Keratinocyte (primary cell): Measurements from ENCODE around the gene FAM114A1. TPM values are rescaled to one million over a fixed set of nuclear protein-coding genes. Genes with fewer than 3 reads are reported as not detected.

Experiments
- DNase-seq: peaks from one replicate; pipeline ENCODE4 v3.0.0-alpha.2; 2011; ENCODE audit warnings: low read depth, missing footprints, low spot score
- FAIRE-seq: peaks from 2 replicates; lab custom pipeline; 2011; peaks lifted over from hg19 to GRCh38; lab: Jason Lieb, UNC
- H2AFZ ChIP-seq: 2 replicates; pipeline ENCODE4 v1.6.0; 2012; ENCODE audit warnings: low read length, control low read depth, inconsistent platforms; ENCODE audit not compliant: control insufficient read depth
- H3K27ac ChIP-seq: 2 replicates; pipeline ENCODE4 v1.5.1; 2011; ENCODE audit warnings: low read length; ENCODE audit not compliant: control insufficient read depth, insufficient read depth
- H3K27me3 ChIP-seq: 3 replicates; pipeline ENCODE4 v1.6.0; 2011; ENCODE audit warnings: low read length; ENCODE audit not compliant: control insufficient read depth, insufficient read depth; ENCODE audit errors: extremely low read depth
- H3K36me3 ChIP-seq, 2 experiments: 2 replicates in 1 of 2; 3 replicates in 1 of 2; pipeline ENCODE4 v1.5.1; 2011; ENCODE audit warnings: low read length in 2 of 2, mild to moderate bottlenecking in 1 of 2; ENCODE audit not compliant: control insufficient read depth in 2 of 2, insufficient read depth in 2 of 2; ENCODE audit errors: extremely low read depth in 1 of 2
- H3K4me1 ChIP-seq: 3 replicates; pipeline ENCODE4 v1.5.1; 2011; ENCODE audit warnings: low read length; ENCODE audit not compliant: control insufficient read depth, insufficient read depth; ENCODE audit errors: extremely low read depth
- H3K4me2 ChIP-seq: 3 replicates; pipeline ENCODE4 v1.6.0; 2011; ENCODE audit warnings: low read depth, low read length; ENCODE audit not compliant: control insufficient read depth, insufficient read depth; ENCODE audit errors: extremely low read depth
- H3K4me3 ChIP-seq, 3 experiments: fragments of 200-600 bp in 1 of 3; sonication (generic) in 1 of 3; 2 replicates in 2 of 3; 3 replicates in 1 of 3; pipeline ENCODE4 v1.5.1; 2011 to 2016; ENCODE audit warnings: low read length in 3 of 3, mild to moderate bottlenecking in 3 of 3, control low read depth in 2 of 3, inconsistent platforms in 1 of 3, low read depth in 1 of 3, mixed read lengths in 1 of 3, mixed run types in 1 of 3, moderate library complexity in 1 of 3; ENCODE audit not compliant: control insufficient read depth in 2 of 3, insufficient read depth in 2 of 3; ENCODE audit errors: extremely low read depth in 1 of 3
- H3K79me2 ChIP-seq: 2 replicates; pipeline ENCODE4 v1.6.0; 2012; ENCODE audit warnings: low read length; ENCODE audit not compliant: control insufficient read depth, insufficient read depth
- H3K9ac ChIP-seq: 3 replicates; pipeline ENCODE4 v1.6.0; 2011; ENCODE audit warnings: low read length; ENCODE audit not compliant: control insufficient read depth, insufficient read depth; ENCODE audit errors: extremely low read depth
- H3K9me1 ChIP-seq: 3 replicates; pipeline ENCODE4 v1.6.0; 2011; ENCODE audit warnings: low read length; ENCODE audit not compliant: control insufficient read depth, insufficient read depth; ENCODE audit errors: extremely low read depth
- H3K9me3 ChIP-seq: 2 replicates; pipeline ENCODE4 v1.5.1; 2012; ENCODE audit warnings: low read depth, low read length; ENCODE audit not compliant: control insufficient read depth
- H4K20me1 ChIP-seq: 3 replicates; pipeline ENCODE4 v1.6.0; 2011; ENCODE audit warnings: low read length; ENCODE audit not compliant: control insufficient read depth, insufficient read depth; ENCODE audit errors: extremely low read depth
- CTCF ChIP-seq, 3 experiments: IDR thresholded peaks in 1 of 3; conservative IDR thresholded peaks in 1 of 3; optimal IDR thresholded peaks in 1 of 3; 2 replicates in 2 of 3; 3 replicates in 1 of 3; pipeline versions ENCODE3 to v1.5.1; 2011; ENCODE audit warnings: low read length in 3 of 3, mild to moderate bottlenecking in 3 of 3, moderate library complexity in 2 of 3, control low read depth in 1 of 3, inconsistent platforms in 1 of 3; ENCODE audit not compliant: insufficient read depth in 2 of 3; ENCODE audit errors: extremely low read depth in 1 of 3
- EZH2 ChIP-seq: IDR thresholded peaks from one replicate; pipeline ENCODE4 v1.6.1; 2012; ENCODE audit warnings: inconsistent platforms, mild to moderate bottlenecking, low read length, moderate library complexity
- dilution Hi-C: fragments of 300-500 bp; cut with MboI; formaldehyde crosslinking; loops from one replicate; pipeline ENCODE4 v1.7.0; 2020; ENCODE audit warnings: low sequenced_read_pairs; ENCODE audit not compliant: extremely low pct_ligation_motif_present
- polyA plus RNA-seq, 5 experiments: library from polyadenylated mRNA; depleted of rRNA in 3 of 5; stranded (reverse) in 3 of 5; stranded (forward) in 1 of 5; unstranded in 1 of 5; fragments of >200 nt; gene quantifications; 1 replicate in 1 of 5; 2 replicates in 3 of 5; 3 replicates in 1 of 5; pipeline versions ENCODE4 v1.2.1 to v1.2.3, GENCODE V29; 2011 to 2012; ENCODE audit warnings: missing spikeins in 2 of 5, low read depth in 1 of 5, low replicate concordance in 1 of 5

The FAM114A1 gene
- polyA plus RNA-seq, 1 donor (not counting 4 experiments of a cell fraction or from before 2014, with no cell fraction given) = 47.2 TPM

DNA sequence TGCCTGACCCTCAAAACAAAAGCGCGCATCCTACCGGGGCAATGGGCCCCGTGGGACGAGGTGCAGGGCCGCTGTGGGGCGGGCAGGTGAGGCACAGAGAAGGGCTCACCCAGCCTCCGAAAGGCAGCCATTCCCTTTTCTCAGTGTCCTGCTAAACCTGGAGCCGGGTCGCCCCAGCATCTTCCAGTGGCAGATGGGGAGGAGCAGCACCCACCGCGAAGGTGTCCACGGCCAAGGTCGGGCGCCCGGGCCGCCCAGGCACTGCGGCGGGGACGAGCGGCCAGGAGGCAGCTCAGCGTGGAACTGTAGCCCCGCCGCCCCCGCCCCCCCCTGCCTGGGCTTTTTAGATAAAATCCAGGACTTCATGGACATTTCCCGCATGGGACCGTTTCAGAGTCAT lies 43.8 kb upstream of the FAM114A1 start:
- no peak overlapping the region for H3K9ac ChIP-seq
- DNase-seq (no peak), FAIRE-seq (no peak)
- no peaks in the 10 kb centered on the region for H4K20me1 ChIP-seq
- H3K4me2 ChIP-seq = no peak overlapping the region
- H3K4me1 ChIP-seq = peaks cover 18% of the 10 kb centered on the region
- H3K4me3 ChIP-seq = no peak overlapping the region
- H3K36me3 ChIP-seq = no peaks in the 10 kb centered on the region
- H3K9me1 ChIP-seq = no peaks in the 10 kb centered on the region
- no peaks in the 10 kb centered on the region for H3K27me3 ChIP-seq
- H2AFZ ChIP-seq = no peak overlapping the region
- TF ChIP-seq EZH2 (no peak), CTCF (optimal IDR thresholded peaks at IDR 0.05 in 1 of 3, IDR thresholded peaks at IDR 0.05 in 1 of 3, conservative IDR thresholded peaks at IDR 0.05 in 1 of 3; ENCODE audit: extremely low read depth in 1 of 3, insufficient read depth in 2 of 3, low read length in 3 of 3) (no peak)
- no peaks in the 10 kb centered on the region for H3K9me3 ChIP-seq
- H3K79me2 ChIP-seq = no peaks in the 10 kb centered on the region
- no peak overlapping the region for H3K27ac ChIP-seq
- dilution Hi-C loops = no loop called here

DNA sequence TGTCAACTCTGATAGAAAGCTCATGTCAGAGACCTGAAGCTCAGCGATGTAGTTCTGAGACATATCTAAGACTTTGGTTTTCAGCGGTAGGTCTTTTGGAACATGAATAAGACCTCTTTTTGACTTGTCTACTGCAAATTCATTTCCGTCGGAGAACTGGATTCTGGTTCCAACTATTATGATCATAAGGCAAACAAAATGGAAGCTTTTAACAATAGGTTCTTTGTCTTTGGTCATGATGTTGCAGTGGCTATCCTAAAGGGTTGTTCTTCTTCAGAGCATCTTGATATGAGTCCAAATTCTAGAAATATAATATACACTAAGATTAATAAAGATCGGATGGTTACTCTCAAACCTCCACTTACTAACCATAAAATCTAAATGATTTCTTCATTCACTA lies 38.4 kb upstream of the FAM114A1 start:
- Histone ChIP-seq H4K20me1 (no peaks in the 10 kb centered on the region), H3K9me1 (no peaks in the 10 kb centered on the region), H3K4me3 (no peak overlapping the region), H3K9me3 (no peaks in the 10 kb centered on the region), H3K4me2 (no peak overlapping the region), H3K36me3 (no peaks in the 10 kb centered on the region), H2AFZ (no peak overlapping the region), H3K27ac (no peak overlapping the region), H3K27me3 (no peaks in the 10 kb centered on the region), H3K9ac (no peak overlapping the region), H3K79me2 (no peaks in the 10 kb centered on the region), H3K4me1 (no peaks in the 10 kb centered on the region)
- TF ChIP-seq CTCF (optimal IDR thresholded peaks at IDR 0.05 in 1 of 3, IDR thresholded peaks at IDR 0.05 in 1 of 3, conservative IDR thresholded peaks at IDR 0.05 in 1 of 3; ENCODE audit: extremely low read depth in 1 of 3, insufficient read depth in 2 of 3, low read length in 3 of 3) (no peak), EZH2 (no peak)
- FAIRE-seq = no peak
- DNase-seq = no peak
- dilution Hi-C loops = no loop called here
